K562 (cell line): ENCODE results near the gene NDUFAF4. TPM values are rescaled to one million over a fixed set of nuclear protein-coding genes. Genes with fewer than 3 reads are reported as not detected.

Experiments used
- ARHGAP35 ChIP-seq: fragments of 450-650 bp; IDR thresholded peaks from 2 replicates; pipeline ENCODE4 v1.6.1; 2018; ENCODE audit not compliant: partially characterized antibody
- CBFA2T2 ChIP-seq: fragments of 450-650 bp; conservative IDR thresholded peaks from 2 replicates; pipeline ENCODE4 v1.6.1; 2017; ENCODE audit warnings: mild to moderate bottlenecking
- CBX3 ChIP-seq, 2 experiments: IDR thresholded peaks; 1 replicate in 1 of 2; 2 replicates in 1 of 2; pipeline ENCODE4 v1.6.1; 2012; ENCODE audit warnings: inconsistent platforms in 2 of 2, low read length in 2 of 2, borderline replicate concordance in 1 of 2, control low read depth in 1 of 2
- CBX8 ChIP-seq: fragments of 200-600 bp; sonication (generic); IDR thresholded peaks from 2 replicates; pipeline ENCODE4 v1.6.1; 2012; ENCODE audit warnings: borderline replicate concordance, mixed run types, low read depth, mild to moderate bottlenecking, moderate library complexity, mixed read lengths, low read length, control low read depth, inconsistent platforms; ENCODE audit not compliant: poor library complexity, severe bottlenecking; ENCODE audit errors: extremely low read depth
- CCAR2 ChIP-seq: fragments of 200-400 bp; formaldehyde crosslinking; IDR thresholded peaks from 2 replicates; pipeline ENCODE4 v1.6.1; 2017; ENCODE audit warnings: mild to moderate bottlenecking, low read depth, low read length
- E4F1 ChIP-seq: fragments of 250-450 bp; sonication (Bioruptor Pico); IDR thresholded peaks from 2 replicates; pipeline ENCODE4 v1.5.0; 2021; ENCODE audit warnings: mild to moderate bottlenecking, borderline replicate concordance
- HDAC1 ChIP-seq, 2 experiments: fragments of 450-650 bp; IDR thresholded peaks; 2 replicates each; pipeline ENCODE4 v1.6.1; 2016 to 2017; ENCODE audit warnings: inconsistent platforms in 1 of 2, mild to moderate bottlenecking in 1 of 2, moderate library complexity in 1 of 2
- HIVEP1 ChIP-seq: fragments of 250-450 bp; sonication (Bioruptor Pico); IDR thresholded peaks from 2 replicates; pipeline ENCODE4 v1.4.0; 2020; ENCODE audit warnings: mild to moderate bottlenecking
- KAT8 ChIP-seq: fragments of 450-650 bp; IDR thresholded peaks from 2 replicates; pipeline ENCODE4 v1.6.1; 2016; ENCODE audit warnings: low read depth, mild to moderate bottlenecking
- MAFF ChIP-seq: IDR thresholded peaks from 2 replicates; pipeline ENCODE4 v1.6.1; 2012; ENCODE audit warnings: low read length, improper control_type of control experiment
- MIER1 ChIP-seq: fragments of 450-650 bp; IDR thresholded peaks from 2 replicates; pipeline ENCODE4 v1.6.1; 2016; ENCODE audit warnings: antibody characterized with exemption, mild to moderate bottlenecking, low read depth
- NBN ChIP-seq: fragments of 450-650 bp; IDR thresholded peaks from 2 replicates; pipeline ENCODE4 v1.6.1; 2016; ENCODE audit warnings: low read depth, mild to moderate bottlenecking
- PHB ChIP-seq: fragments of 250-450 bp; sonication (Bioruptor Pico); IDR thresholded peaks from 2 replicates; pipeline ENCODE4 v1.5.0; 2021
- PTBP1 ChIP-seq: fragments of 200-400 bp; formaldehyde crosslinking; IDR thresholded peaks from 2 replicates; pipeline ENCODE4 v1.6.1; 2017; ENCODE audit warnings: low read depth, low read length
- RBM17 ChIP-seq: fragments of 200-400 bp; formaldehyde crosslinking; IDR thresholded peaks from 2 replicates; pipeline ENCODE4 v1.6.1; 2017; ENCODE audit warnings: low read depth, mild to moderate bottlenecking, low read length, borderline replicate concordance
- SAFB2 ChIP-seq: fragments of 200-400 bp; formaldehyde crosslinking; IDR thresholded peaks from 2 replicates; pipeline ENCODE4 v1.6.1; 2018; ENCODE audit warnings: borderline replicate concordance, low read length, low read depth, moderate library complexity; ENCODE audit not compliant: severe bottlenecking
- SIN3B ChIP-seq: fragments of 450-650 bp; IDR thresholded peaks from 2 replicates; pipeline ENCODE4 v1.6.1; 2017; ENCODE audit warnings: low read depth, mild to moderate bottlenecking, moderate library complexity
- SP2 ChIP-seq: IDR thresholded peaks from 2 replicates; pipeline ENCODE4 v1.6.1; 2011; ENCODE audit warnings: mild to moderate bottlenecking, low read depth, low read length, moderate library complexity; ENCODE audit not compliant: poor library complexity, severe bottlenecking; ENCODE audit errors: extremely low read depth
- TAF7 ChIP-seq: fragments of 450-650 bp; IDR thresholded peaks from 2 replicates; pipeline ENCODE4 v1.6.1; 2016; ENCODE audit warnings: missing genetic modification characterization, missing compliant biosample characterization
- WHSC1 ChIP-seq: IDR thresholded peaks from one replicate; pipeline ENCODE4 v1.6.1; 2012; ENCODE audit warnings: low read length, control low read depth, inconsistent platforms
- ZBTB11 ChIP-seq, 3 experiments: fragments of 200-800 bp in 1 of 3; fragments of 250-450 bp in 1 of 3; fragments of 450-650 bp in 1 of 3; sonication (Bioruptor Pico) in 1 of 3; sonication (Bioruptor generic) in 1 of 3; formaldehyde crosslinking in 1 of 3; IDR thresholded peaks; 2 replicates each; pipeline versions ENCODE4 v1.6.1 to v1.8.0; 2016 to 2022; ENCODE audit warnings: mild to moderate bottlenecking in 2 of 3, missing genetic modification characterization in 2 of 3, missing compliant biosample characterization in 1 of 3, moderate library complexity in 1 of 3
- ZNF57 ChIP-seq: fragments of 450-650 bp; formaldehyde crosslinking; IDR thresholded peaks from 2 replicates; pipeline ENCODE4 v1.4.0; 2020; ENCODE audit warnings: mild to moderate bottlenecking, moderate library complexity
- polyA plus RNA-seq, 8 experiments: library from polyadenylated mRNA; depleted of rRNA in 4 of 8; stranded (reverse) in 5 of 8; unstranded in 3 of 8; fragments of >200 nt; fragmentation: Nextera tagmentation in 2 of 8; fragmentation: Illumina TruSeq in 1 of 8; extraction: Ambion mirVana in 2 of 8; extraction: Trizol in 1 of 8; gene quantifications; 2 replicates each; pipeline versions ENCODE4 v1.2.1 to v1.2.3, GENCODE V29; 2011 to 2014; ENCODE audit warnings: inconsistent platforms in 1 of 8, missing spikeins in 1 of 8
- total RNA-seq, 7 experiments: library from RNA; depleted of rRNA in 6 of 7; stranded (reverse); fragments of >200 nt in 6 of 7; fragmentation: Illumina TruSeq in 2 of 7; extraction: Trizol in 2 of 7; gene quantifications; 2 replicates each; pipeline versions ENCODE4 v1.2.1 to v1.2.3, GENCODE V29; 2011 to 2021; ENCODE audit warnings: low replicate concordance in 1 of 7
- TF ChIP-seq, protein P1 (sequence below): sonication (generic); formaldehyde crosslinking; IDR thresholded peaks from 2 replicates; pipeline ENCODE4 v1.8.0; 2022; ENCODE audit warnings: mild to moderate bottlenecking, low read depth, missing genetic modification reagents

NDUFAF4 gene
- total and polyA plus RNA-seq, 9 of the 15 experiments (the other 6 are each of a cell fraction or from before 2014, with no cell fraction given) = 45.0 to 418 (median 136) TPM

- TF ChIP-seq NBN (peak; percentile 73), SIN3B (no peak), RBM17 (no peak), SAFB2 (no peak), CBX3 (IDR thresholded peaks at IDR 0.05; ENCODE audit: borderline replicate concordance in 1 of 2, low read length in 2 of 2) (peak in 1 of 2 experiments; percentile 81; a peak in 1 of 3 replicates), SP2 (no peak), ARHGAP35 (no peak), CBFA2T2 (peak; percentile 85), MIER1 (no peak), PHB (CRISPR knock-in tag) (no peak), WHSC1 (no peak), MAFF (no peak), KAT8 (no peak), HIVEP1 (CRISPR knock-in tag) (no peak), TAF7 (tag) (no peak), PTBP1 (no peak), CCAR2 (no peak), CBX8 (no peak), HDAC1 (IDR thresholded peaks at IDR 0.05) (peak in 1 of 2 experiments; percentile 95; a peak in 3 of 4 replicates), ZBTB11 (CRISPR knock-in tag; IDR thresholded peaks at IDR 0.05) (no peak), E4F1 (no peak), ZNF57 (no peak)
- TF ChIP-seq, protein P1, sequence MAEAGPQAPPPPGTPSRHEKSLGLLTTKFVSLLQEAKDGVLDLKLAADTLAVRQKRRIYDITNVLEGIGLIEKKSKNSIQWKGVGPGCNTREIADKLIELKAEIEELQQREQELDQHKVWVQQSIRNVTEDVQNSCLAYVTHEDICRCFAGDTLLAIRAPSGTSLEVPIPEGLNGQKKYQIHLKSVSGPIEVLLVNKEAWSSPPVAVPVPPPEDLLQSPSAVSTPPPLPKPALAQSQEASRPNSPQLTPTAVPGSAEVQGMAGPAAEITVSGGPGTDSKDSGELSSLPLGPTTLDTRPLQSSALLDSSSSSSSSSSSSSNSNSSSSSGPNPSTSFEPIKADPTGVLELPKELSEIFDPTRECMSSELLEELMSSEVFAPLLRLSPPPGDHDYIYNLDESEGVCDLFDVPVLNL = no peak
Measured at GRCh38 chr6:96926425-96926824, 28.7 kb upstream of the NDUFAF4 start (continued).
